ENCODE results near the gene SH2D3A.

- TF ChIP-seq, protein P1, sequence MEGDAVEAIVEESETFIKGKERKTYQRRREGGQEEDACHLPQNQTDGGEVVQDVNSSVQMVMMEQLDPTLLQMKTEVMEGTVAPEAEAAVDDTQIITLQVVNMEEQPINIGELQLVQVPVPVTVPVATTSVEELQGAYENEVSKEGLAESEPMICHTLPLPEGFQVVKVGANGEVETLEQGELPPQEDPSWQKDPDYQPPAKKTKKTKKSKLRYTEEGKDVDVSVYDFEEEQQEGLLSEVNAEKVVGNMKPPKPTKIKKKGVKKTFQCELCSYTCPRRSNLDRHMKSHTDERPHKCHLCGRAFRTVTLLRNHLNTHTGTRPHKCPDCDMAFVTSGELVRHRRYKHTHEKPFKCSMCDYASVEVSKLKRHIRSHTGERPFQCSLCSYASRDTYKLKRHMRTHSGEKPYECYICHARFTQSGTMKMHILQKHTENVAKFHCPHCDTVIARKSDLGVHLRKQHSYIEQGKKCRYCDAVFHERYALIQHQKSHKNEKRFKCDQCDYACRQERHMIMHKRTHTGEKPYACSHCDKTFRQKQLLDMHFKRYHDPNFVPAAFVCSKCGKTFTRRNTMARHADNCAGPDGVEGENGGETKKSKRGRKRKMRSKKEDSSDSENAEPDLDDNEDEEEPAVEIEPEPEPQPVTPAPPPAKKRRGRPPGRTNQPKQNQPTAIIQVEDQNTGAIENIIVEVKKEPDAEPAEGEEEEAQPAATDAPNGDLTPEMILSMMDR (IDR thresholded peaks at IDR 0.05; ENCODE audit: poor library complexity): no peak
- no peak for TF ChIP-seq EZH2 (IDR thresholded peaks at IDR 0.05; ENCODE audit: borderline replicate concordance)
- no peak for TF ChIP-seq EZH2phosphoT487 (IDR thresholded peaks at IDR 0.05; ENCODE audit: low read depth, severe bottlenecking, unreplicated experiment)
Observed at GRCh38 chr19:6736917-6737283, 30.3 kb downstream of the SH2D3A start.

Measured in hepatocyte (in vitro differentiated cells).